HG02798 (cell line): ENCODE measurements around the gene LSG1.
A peak's percentile ranks its signal among the peaks of the same experiment; 100 is the strongest.
"Not testable (repeated sequence)": the region's sequence is repeated elsewhere in the genome, so short reads cannot be mapped to it uniquely, and the experiment has no call there.

Experiments used
- ATAC-seq: cut with Tn5 transposase; IDR thresholded peaks from one replicate; pipeline ENCODE4 v1.9.1; 2021; ENCODE audit warnings: mild to moderate bottlenecking; ENCODE audit not compliant: unreplicated experiment, poor library complexity

LSG1 gene

DNA sequence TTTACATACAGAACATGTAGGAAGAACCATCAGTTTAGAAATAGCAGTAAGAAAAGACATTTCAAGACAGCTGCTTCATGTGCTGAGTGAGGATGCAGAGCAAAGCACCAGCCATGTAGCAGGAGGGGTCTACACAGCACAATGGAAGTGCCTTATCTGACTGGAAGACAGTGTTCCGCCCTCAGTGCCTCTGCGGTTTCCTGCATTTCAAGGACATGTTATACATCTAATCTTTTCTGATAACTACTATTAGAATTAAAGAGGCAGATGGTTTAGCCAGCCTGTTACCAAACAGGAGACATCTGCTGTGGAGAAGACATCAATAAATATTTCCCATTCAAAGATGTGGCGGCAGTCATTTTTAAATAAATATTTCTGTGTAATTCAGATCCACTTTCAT, 10.6 kb downstream of the LSG1 start:
- ATAC-seq, result no peak

DNA sequence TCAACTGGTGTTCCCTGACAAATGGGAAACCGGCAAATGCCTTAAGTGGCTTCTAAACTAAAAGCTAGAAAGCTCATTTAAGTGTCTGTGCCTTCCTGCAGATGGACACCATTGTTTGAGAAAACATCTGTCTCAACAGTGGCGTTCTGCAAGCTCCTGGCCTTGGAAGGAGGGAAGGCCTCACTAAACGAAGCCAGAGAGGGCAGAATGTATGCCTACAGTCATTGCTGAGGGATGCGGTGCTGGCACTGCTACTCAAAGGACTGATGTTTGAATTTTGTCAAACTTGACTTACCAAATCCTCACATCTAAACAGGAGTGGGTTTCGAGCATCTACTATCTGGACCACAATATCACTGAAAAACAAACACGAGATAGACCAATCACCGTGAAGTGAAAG, 12.2 kb downstream of the LSG1 start:
- ATAC-seq, result no peak

DNA sequence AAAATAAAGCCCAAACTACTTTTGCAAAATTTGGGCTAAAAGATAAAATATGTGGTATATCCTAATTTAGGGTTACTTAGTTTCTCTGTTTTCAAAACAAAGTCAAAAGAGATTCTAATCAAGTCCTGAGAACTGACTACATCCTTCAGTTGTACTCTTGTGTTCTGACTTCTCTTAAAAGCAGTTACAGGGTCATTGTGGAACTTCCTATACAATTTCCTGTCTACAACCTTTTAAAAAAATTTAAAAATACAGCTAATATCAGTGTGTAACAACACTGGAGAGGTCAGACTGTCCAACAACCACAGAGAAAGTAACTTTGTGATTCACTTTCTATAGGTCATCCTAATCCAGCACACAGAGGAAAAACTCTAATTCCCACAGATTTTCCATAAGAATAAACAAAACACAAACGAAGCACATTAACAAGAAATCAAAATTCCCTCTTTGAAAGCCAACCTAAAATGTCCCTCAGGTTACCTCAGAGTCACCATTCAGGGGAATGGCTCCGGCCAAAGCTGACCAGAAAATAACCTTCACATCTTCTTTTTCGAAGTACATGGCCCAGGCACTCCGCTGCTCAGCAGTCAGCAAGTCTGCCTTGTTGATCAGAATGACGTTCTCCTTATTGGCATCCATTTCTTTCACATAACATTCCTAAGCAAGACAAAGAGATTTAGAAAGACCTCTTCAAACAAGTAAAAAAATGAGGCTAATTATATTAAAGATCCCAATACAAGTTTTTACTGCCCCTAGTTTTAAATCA, 13.3 kb downstream of the LSG1 start:
- ATAC-seq, result no peak

DNA sequence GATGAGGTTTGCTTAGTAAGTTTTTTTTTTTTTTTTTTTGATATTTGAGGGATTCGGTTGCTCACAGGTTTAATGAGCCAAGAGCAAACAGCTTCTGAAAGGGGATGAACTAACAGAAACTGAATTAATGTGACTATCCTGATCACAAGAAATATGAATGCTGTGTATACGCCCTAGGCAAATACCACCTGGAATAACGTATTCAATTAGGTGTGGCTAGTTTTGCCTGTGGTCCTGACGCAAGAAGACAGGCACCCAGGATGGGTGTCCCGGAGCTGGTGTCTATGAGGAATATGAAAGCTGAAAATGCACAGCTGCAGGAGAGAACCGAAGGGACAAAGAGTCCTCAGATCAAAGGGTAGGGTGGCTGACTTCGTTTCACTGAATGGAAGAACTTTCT, 14.6 kb downstream of the LSG1 start:
- no peak for ATAC-seq

DNA sequence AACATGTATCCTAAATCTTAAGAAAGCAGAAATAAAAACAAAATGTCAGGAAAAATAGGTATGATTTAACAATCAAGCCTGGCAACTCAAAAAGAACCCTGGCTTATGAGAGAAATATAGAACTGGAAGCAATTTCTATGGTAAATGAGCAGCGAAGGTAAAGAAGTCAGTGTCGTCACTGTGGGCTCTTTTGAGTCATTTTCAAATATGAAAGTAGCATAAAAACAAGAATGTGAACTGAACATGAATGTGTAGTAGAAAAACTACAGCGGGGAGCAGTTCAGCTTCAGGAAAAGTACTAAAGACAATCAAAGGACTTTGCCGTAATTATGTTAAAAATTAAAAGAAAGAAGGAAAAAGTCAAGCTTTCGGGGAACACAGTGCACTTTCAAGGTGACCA, 17.5 kb downstream of the LSG1 start:
- peak; percentile 81 for ATAC-seq

DNA sequence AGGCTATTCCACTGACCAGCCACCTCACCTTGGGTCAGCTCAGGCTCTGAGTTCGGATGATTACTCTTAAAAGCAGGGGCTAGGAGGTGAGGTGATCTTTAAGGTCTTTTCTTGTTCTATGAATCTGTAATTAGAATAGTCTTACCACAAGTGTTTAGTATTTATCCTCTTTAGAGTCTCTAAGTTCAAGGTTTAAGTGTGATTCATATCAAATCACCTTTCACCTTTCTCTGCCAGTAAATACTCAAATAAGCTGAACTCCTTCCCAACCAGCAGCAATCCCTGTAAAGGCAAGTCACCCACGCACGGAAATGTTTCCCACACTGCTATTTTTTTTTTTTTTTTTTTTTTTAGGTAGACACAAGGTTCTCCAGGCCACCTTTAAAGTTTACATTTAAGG, 24.2 kb downstream of the LSG1 start:
- ATAC-seq, result no peak

DNA sequence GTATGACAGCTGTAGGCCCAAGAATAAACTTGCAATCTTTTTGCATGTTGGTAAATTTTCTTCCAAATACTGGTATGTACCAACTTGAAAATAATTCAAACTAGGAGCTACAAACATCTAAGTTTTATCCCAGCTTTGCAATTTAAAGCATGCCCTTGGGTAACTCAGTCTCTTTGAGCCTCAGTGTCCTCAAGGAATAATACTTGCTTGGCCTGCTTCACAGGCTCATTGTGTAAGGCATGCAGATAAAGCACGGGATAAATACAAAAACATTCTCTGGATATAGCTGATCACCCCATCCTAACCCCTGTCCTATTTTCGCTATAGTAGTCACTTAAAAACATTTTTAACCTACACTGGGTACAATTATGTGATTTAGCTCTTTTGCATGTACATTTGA, 29.2 kb downstream of the LSG1 start:
- ATAC-seq, result no peak

DNA sequence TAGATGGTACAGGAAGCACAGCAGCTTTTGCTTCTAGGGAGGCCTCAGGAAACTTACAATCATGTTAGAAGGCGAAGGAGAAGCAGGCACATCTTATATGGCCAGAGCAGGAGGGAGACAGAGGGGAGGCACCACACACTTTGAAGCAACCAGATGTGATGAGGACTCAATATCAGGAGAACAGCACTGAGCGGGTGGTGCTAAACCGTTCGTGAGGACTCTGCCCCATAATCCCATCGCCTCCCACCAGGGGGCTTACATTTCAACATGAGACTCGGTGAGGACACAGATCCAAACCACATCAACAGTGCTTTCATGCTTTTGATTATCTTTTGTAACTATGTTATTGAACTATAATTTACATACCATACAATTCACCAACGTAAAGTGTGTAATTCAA, 31.2 kb downstream of the LSG1 start:
- ATAC-seq, result no peak

DNA sequence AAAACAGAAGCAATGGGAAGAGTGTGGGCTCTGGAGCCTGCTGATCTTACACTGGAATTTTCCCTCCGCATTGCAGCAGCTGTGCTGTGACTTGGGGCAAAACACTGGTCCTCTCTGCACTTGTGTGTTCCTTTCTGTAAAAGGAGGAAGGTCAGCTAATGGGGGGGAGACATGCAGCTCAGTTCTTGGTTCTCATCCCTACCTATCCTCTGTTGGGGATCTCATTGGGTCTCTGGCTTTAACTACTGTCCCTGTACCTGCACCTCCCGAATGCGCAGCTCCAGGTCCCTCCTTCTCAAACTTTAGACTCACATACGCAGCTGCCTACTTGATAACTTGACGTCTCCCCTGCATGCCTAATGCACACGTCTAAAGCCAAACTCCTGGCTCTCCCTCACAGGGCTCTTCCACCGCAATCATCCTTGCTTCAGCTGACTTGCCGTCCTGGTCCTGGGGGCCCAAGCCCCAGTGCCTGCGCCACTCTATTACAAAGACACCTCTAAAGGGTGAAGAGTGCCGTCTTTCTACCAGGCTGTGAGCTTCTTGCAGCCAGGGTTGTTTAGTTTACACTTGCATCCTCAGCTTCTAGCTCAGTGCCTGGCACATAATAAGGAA, 32.9 kb downstream of the LSG1 start:
- no peak for ATAC-seq

DNA sequence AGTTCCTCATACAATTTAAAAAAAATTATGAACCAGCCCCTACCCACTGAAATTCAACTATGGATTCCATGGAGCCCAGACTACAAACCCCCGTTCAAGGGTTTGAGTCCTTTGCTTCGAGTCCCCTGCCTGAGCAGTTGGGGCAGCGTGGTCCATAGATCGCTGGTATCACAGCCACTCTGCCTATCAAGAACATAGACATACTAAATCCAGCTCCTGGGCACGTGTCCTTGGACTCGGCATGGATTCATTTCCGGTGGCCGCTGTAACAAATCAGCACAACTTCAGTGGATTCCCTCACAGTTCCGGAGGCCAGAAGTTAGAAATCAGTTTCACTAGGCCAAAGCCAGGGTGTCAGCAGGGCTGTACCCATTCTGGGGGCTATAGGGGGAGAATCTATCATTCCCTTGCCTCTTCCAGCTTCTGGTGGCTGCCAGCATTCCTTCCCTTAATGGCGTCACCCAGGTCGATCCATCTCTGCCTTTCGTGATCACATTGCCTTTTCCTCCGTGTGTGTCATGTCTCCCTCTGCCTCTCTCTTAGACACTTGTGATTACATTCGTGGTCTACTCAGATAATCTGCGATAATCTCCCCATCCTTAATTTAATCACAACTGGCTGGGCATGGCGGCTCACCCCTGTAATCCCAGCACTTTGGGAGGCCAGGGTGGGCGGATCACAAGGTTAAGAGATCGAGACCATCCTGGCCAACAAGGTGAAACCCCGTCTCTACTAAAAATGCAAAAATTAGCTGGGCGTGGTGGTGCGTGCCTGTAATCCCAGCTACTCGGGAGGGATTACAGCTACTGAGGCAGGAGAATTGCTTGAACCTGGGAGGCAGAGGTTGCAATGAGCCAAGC, 34.2 kb downstream of the LSG1 start:
- no peak for ATAC-seq

DNA sequence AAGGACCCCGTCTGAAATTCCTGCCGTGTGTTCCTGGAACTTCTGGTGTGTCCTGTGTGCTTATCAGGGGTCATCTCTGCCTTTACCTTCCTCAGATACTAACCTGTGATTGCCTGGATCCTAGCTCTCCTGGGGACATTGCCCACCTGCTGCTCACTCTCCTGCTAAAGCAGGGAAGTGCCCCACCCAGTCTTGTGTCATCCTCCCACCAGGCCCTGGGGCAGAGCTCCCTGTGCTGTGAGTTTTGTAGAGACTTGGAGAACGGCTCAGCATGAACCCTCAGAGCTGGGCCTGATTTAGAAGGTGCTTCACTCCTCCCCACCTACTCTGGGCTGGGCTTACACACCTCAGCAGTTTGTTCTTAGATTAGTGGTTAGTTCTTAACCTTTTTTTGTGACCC, 34.9 kb downstream of the LSG1 start:
- ATAC-seq, result no peak

DNA sequence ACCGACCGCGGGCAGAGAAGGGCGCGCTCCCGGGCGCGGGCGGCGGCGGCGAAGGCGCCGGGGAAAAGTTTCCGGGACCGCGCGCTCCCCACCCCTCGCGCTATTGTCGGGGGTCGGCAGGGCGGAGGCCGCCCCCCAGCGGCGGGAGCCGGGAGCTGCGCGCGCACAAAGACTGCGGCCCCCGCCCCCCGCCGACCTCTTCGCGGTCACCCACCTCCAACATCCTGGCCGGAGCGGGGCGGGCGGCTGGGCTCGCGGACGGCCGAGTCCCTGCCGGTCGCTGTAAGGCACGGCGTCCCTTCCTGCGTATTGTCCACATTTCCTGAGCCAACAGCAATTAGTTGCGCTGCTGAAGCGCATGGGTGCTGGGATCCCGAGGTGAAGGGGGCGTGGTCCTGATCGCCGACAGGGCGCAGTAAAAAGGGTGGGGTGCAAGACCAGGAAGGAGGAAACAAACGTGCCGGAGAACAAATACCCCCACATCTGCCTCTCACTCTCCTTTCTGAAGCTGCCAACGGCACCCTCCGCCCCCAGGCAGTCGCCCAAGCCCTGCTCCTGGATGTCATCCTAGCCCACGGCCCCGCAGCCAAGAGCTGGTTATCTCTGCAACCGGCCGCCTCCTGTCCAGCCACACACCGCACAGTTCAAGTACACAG, 38.5 kb downstream of the LSG1 start, which contains the start of gene TMEM44:
Gene TMEM44, minus strand, starts transcription at position 71 of the 656 bp plus-strand sequence. CDS start 204 bp downstream, outside the sequence.
- peak; percentile 86 for ATAC-seq

DNA sequence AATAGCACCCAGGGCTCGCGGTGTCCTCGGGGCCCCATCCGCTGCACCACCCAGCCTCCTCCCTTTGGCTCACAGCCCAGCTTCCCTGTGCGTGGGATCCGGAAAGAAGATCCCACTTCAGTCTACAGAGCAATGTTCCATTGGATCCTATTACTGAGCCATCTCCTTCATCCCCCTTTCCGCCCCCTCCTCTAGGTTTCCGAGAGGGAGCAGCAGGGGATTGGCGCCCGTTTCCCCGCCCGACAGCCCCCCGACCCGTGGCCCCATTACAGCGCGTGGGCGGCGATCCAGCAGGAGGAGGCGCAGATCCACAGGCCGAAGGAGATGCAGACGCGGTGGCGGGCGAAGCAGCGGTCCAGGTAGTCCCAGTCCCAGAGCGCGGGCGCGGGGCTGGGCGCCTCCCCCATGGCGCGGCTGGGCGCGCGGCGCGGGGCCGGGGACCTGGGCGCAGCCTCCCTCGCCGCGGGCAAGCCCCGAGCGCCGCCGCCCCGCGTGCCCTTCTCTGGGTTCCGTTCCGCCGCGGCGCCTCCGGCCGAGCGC, 39.1 kb downstream of the LSG1 start:
- ATAC-seq, result peak; percentile 59

DNA sequence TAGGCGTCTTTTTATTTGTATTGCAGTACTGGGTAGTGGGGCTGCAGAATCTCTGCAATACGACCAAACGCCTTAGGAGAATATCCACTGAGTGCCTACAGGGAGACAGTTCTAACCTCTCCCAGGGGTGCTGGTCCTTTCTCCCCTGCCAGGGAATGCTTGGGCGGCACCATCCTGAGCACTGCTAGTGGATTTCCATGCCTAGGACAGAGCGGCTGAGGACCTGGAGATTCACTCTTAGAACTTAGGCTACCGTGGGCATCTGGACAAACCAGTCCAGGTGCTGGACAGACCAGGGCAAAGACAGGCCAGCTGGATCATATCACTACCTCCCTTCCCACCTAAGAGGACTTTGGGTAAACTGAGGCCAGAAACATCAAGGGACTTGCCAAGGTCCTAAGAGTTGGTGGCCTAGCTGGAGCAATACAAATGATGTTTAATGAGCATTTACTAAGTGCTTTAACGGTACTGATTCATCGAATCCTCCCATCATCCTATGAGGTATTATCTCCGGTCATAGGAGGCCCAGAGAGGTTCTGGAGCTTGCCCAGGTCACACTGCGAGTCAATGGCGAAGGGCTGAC, 39.7 kb downstream of the LSG1 start:
- no peak for ATAC-seq

DNA sequence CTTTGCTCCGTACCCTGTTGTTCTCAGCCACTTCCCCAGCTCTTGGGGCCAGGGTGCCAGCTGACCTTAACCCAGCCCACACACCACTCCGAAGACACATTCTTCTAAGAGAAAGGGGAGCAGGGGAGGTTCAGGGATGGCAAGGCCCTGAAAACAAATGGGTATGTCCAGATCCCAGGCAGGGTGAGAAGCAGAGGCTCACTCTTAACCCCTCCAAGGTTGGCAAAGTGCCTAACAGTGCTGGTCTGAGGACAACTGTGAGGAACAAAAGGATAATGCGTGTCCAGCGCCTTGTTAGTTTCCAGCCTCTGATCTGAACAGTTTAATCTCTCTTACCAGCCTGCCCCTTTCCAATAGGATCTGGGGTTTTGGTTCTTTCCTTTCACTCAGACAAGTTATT, 40.3 kb downstream of the LSG1 start:
- ATAC-seq, result no peak

DNA sequence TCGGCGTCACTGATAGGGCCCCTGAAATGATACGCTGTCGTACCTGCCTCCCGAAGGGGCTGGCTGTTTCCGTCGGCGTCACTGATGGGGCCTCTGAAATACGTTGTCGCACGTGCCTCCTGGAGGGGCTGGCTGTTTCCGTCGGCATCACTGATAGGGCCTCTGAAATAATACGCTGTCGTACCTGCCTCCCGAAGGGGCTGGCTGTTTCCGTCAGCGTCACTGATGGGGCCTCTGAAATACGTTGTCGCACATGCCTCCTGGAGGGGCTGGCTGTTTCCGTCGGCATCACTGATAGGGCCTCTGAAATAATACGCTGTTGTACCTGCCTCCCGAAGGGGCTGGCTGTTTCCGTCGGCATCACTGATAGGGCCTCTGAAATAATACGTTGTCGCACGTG, 41.3 kb downstream of the LSG1 start:
- ATAC-seq, result not testable (repeated sequence)

DNA sequence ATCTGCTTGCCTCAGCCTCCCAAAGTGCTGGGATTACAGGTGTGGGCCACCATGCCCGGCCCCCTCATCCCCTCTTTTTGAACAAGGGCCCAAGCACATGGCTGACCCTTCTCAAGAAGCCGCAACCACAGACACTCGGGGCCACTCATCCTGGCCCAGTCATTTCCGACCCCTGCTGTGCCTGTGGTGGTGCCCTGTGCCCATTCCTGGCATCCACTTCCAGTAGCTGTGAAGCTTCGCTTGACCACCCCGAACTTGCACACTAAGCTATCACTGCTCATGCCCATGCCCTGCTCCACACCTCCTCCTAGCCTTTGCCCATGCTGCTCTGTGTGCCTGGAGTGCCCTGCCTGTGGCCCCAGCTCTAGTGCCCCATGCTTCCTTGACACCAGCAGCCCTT, 47.0 kb downstream of the LSG1 start:
- ATAC-seq, result no peak

DNA sequence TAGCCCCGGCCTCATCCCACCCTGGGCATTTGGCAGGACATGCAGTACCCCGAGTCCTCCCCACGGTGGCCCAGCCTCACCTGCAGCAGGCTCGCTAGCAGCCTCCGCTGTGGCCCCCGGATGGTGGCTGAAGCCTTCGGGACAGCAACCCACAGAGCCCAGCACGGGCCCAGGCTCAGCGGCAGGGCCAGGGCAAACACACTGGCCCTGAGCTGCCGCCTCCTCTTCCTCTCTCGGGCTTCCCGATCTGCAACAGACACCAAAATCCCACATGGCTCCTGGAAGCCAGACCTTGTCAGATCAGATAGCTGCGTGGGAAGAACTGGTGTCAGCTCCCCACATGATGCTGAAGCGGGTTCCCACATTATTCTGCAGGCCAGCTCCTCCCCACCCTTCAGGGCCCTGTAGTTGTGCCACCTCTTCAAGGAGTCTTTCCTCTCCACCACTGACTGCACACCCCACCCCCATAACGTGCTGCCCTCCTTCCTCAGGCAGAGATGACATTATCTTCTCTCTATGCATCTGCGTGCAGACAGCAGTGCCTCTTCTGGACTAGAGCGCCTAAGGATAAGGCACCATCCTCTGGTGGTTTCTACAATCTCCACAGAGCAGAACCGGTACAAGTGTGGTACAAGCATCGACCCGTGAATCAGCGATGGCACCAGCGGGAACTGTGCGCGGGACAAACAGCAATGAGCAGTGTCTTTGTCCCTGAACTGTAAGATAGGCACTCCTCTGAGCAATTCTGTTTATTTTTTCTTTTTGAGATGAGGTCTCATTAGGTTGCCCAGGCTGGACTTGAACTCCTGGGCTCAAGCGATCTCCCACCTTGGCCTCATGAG, 48.3 kb downstream of the LSG1 start:
- ATAC-seq, result no peak
